Epidermal melanocyte (primary cell): ENCODE measurements around the gene RCAN1.
A peak's percentile ranks its signal among the peaks of the same experiment; 100 is the strongest.
"Not testable (repeated sequence)": the region's sequence is repeated elsewhere in the genome, so short reads cannot be mapped to it uniquely, and the experiment has no call there.

ENCODE experiments used
- DNase-seq: peaks from one replicate; pipeline ENCODE4 v3.0.0; 2011; ENCODE audit warnings: low spot score; ENCODE audit not compliant: insufficient read length

Gene RCAN1

DNA sequence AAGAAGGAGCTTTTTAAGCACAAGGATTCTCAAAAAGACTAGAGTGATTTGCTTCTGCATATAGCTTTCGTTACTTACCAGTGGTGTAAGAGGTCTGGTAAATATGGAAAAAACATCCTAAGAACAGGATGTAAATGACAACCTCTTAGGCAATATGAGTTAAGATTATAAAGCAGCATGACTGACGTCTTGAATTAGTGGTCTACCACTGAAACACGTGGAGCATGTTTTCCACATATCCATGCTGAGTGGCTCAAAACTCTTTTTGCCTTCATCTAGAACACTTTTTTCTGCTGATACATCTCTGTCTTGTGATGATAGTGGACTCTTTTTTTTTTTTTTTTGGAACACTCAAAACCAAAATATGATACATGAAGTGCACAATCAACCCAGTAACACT, 44.6 kb downstream of the RCAN1 start:
- DNase-seq, result no peak

DNA sequence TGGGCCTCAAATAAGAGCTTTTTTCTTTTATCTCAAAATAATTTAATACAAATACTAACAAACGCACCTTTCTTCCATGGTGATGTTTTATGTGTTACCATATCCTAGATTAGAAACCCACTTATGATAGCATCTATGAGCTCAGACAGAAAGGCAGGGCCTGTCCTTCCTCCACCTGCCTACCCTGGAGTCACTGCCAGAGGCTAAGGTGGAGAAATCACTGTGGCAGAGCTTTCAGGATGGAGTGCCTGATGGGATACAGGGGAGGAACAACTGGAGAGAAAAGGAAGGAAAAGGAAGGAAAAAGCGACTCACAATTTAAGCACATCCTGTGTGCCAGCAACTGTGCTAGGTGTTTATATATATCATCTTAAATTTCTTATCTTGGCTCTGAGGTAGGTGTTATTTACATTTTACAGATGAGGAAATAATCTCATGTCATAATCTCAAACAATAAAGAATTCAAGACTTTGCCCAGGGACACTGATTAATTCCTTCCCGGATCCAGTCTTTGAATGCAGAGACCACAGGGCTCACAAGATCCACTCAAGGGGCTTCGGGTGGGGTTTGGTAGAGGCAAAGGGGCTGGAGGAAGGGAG, 45.4 kb downstream of the RCAN1 start:
- DNase-seq, result no peak

DNA sequence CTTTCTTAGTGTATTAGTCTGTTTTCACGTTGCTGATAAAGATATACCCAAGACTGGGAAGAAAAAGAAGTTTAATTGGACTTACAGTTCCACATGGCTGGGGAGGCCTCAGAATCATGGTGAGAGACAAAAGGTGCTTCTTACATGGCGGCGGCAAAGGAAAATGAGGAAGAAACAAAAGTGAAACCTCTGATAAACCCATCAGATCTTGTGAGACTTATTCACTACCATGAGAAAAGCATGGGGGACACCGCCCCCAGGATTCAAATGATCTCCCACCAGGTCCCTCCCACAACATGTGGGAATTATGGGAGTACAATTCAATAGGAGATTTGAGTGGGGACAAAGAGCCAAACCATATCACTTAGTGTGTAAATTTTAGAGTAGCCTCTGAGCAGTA, 46.1 kb downstream of the RCAN1 start:
- DNase-seq, result not testable (repeated sequence)

DNA sequence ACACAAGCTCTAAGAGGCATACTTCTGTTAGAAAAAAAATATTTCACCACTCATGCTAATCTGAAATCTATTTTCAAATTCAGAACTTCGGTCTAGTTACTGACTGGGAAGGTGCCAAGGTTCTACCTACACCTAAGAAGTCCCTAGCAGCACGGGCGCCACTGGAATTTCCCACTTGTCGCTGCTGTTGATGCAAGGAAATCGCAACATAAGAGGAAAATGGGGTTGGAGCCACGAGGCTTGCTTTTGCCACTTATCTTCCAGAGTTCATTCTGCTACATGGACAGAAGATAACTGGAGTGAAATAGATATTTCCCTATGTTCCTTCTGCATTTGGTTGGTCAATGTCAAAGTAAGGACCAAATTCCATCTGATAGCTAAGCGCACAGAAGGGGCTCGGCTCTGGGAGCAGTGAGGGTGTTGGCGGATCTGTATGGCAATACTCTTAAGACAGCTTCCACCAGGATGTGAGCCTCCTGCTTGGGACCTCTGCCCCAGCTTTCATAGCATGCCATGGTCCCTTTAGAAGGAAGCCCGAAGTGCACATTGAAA, 47.2 kb downstream of the RCAN1 start:
- no peak for DNase-seq

DNA sequence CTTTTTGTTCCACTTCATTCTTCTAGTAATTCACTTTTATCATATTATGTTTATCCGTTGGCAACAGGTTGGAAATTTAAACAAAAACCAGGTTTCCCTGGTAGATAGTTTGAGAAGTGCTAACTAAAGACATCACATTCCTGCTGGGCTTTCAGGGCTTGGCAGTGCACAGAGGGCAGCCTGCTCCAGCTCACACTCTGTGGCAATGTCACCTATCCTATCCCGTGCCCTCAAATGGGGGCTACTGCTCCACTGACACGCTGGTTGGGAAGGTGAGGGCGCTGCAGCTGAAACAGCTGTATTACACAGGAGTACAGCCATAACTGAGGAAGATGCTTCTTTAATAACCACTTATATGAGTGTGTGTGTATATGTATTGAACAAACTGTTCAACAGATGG, 49.7 kb downstream of the RCAN1 start:
- DNase-seq, result no peak

DNA sequence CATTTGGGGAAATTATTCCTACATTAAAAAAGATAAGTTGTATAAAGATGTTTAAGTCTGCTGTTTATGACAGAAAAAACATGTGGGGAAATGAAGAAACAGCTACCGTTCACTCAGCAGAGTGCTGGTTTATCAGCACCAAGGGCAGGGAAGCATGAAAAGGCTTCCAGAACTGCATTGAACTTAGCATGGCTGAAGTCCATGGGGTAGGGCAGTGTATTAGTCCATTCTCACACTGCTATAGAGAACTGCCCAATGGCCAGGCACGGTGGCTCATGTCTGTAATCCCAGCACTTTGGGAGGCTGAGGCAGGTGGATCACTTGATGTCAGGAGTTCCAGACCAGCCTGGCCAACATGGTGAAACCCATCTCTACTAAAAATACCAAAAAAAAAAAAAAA, 51.5 kb downstream of the RCAN1 start:
- DNase-seq, result not testable (repeated sequence)

DNA sequence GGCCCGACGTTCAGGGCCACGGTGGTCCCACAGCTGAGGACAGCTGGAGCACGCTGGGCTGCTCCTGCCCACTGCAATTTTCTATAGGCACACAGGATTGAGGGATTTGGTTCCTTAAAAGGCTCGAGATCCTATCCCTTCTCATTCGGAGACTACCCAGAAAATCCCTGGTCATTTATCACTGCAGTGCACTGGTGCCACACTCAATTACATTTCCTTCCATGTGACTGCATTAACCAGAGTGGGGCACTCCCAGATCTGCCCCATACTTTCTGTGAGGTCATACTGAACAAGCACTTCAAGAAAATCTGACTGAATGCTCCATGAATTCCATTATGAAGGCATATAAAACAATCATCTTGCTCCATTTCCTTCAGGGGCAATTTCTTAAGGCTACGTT, 53.1 kb downstream of the RCAN1 start:
- DNase-seq, result no peak

DNA sequence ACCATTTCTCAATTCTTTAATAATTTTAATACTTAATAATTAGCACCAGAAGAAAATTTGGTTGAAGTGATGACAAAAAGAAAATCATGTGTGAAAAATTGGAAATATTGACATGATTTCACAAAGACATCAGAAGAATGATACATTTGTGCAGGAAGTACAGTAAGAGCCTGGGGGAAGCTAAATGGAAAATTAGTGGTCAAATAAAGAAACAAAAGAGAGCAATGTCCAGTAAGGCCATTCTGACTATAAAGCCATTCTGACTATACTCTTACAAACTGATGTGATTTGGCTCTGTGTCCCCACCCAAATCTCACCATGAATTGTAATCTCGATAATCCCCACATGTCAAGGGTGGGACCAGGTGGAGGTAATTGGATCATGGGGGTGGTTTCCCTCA, 54.3 kb downstream of the RCAN1 start:
- no peak for DNase-seq

DNA sequence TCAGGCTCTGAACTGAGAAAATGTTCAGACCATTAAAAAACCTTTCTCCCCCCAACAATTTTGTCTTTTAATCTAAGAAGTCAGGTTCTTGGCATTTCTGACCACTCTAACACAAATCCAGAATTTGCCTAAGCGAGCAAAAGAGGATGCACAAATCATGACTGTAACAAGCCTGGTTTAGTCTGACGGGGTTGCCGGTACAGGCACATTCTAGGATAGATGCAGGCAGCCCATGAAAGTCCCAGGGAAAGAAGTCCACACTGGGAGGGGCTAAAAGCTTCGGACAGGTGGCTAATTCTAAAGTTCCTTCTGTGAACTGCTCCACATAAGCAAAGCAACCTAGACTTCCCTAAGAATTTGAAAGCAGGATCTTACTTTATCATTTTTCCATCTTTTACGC, 54.9 kb downstream of the RCAN1 start:
- DNase-seq, result no peak

DNA sequence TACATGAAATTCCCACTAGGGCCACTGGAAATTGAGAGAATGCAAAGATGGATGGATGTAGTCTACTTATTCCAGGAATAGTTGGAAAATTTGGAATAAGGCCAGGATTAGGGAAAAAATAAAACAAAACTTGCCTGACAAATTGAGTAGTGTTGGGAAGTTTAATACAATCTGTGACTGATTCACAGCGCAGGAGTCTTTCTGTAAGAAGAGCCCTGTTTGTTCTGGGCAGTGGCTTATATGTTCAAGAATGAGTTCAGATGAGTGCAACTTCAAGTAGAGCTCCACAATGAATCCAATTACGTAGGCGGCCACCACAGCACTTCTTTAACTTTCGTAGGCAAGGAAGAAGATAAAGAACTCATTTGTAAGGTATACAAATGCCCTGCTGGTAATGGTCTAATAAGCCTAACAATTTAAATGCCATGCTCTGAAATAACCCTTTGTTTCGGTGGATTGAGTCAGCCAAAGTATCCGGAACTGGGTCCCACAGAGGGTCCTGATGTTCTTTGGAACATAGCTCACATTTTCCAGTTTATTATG, 55.8 kb downstream of the RCAN1 start:
- DNase-seq, result peak; percentile 49

DNA sequence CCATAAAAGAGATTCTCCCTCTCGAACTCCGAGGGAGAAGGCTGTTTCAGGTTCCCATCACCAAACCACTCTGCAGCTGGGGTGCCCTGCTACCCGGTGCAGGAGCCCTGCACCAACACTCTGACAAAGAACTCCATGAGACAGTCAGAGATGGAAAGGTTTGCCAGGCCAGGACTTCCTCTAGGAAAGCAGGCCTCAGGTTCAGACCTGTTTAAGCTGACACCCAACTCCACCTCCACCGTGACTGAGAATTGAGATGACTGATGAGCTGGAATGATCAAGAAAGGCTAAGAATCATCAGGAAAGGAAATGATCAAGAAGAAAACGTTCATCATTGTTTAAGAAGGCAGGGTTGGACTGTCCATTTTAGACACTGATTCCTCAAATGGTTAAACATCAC, 56.7 kb downstream of the RCAN1 start:
- DNase-seq, result no peak

DNA sequence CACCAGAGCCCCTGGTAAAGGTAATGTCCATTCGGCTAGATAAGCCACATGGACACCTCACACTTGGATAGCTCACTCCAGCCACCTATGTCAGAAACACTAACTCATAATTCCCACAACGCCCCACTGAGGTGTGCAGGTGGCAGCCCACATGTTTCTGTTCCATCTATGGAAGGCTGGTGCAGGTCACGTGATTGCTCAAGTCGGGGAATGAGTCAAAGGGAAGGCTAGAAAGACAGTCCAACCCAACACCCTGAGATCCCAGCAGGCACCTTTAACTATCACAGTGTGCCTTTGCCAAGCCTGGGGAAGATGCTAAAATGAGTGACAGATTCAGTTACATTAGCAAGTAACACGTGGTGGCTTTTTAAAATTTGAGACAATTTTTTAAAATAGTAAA, 57.7 kb downstream of the RCAN1 start:
- DNase-seq, result no peak

DNA sequence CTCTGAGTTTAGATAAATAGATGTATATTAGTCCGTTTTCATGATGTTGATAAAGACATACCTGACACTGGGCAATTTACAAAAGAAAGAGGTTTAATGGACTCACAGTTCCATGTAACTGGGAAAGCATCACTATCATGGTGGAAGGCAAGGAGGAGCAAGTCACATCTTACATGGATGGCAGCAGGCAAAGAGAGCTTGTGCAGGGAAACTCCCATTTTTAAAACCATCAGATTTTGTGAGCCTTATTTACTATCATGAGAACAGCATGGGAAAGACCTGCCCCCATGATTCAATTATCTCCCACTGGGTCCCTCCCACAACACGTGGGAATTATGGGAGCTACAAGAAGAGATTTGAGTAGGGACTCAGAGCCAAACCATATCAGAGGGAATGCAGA, 60.2 kb downstream of the RCAN1 start:
- DNase-seq, result not testable (repeated sequence)

DNA sequence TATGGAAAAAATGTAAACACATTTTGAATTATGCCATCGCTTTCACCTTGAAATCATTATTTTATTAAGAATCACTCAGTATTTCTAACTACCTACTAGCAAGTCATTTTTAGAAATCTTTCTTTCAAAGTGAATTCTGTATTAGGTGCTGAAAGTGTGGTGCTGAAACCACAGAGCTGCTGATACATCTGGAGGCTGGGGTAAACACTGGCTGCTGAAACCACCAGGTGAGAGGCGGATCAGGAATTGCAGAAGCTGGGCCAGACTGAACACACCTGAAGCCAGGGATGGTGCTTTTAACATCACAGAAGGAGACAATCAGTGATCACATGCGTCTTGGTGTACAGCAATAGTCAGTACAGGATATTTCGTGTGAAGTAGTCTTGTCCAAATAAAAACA, 60.7 kb downstream of the RCAN1 start:
- no peak for DNase-seq

DNA sequence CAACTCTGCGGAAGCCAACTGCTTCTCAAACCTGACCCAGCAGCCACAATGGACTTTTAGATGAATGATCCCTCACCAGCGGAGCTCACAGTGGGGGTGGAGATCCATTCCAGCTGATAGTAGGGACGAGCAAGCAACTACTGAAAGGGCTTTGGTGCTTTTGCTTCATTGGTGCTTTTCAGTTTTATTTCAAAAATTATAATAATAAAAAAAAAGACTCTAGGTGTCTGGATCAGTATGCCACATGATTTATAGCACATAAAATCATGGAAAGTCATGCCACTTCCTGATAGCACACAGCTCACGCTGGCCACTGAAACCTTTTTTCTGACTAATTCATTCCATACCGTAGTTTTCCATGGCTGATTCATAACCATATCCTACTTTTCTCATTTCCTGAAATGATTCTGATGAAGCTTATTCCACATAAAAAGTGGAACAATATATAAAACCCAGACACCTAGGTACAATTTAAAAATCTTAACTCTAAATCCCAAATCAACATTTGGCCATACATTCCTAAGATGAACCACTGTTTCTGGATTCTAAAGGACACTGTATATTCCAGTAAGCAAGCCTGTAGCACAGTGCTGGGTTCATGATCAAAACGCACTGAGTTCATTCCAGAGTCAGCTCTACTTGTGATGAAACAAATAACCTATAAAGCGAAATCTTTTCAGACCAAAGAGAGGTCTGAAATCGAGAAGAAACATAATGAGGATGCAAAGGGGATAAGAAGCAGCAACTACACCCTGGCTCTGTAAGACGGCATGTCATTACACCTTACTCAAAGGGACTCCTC, 61.6 kb downstream of the RCAN1 start:
- DNase-seq, result peak; percentile 43

DNA sequence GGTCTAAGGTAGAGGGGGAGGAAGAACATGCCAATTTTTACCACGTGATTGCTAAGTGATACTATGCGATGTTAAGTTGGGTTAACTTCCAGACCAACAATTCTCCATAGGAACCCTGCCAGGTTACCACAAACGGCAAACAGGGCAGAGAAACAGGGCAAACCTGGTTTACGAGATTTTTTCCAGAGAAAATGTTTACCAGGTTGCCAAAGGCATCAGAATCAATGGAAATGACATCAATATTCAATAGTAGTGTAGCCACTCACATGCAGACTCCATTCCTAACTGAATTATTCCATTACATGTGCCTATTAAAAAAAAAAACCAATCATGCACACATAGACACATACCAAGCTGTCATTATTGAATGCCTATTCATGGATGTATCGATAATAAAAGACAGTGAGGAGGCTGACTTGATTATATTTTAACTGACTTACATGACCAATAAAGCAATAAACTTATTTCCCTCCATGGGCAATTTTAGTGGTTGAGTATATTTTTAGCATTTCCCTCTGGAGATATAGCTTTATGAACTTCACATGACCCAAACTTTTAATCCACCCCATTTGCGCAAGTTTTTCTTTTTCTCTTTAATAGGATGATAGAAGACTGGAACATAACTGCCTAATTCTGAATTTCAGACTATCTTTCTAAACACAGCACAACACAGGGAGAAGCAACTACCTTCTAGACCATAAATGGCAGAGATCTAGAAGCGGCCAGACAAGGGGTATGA, 62.4 kb downstream of the RCAN1 start:
- no peak for DNase-seq

DNA sequence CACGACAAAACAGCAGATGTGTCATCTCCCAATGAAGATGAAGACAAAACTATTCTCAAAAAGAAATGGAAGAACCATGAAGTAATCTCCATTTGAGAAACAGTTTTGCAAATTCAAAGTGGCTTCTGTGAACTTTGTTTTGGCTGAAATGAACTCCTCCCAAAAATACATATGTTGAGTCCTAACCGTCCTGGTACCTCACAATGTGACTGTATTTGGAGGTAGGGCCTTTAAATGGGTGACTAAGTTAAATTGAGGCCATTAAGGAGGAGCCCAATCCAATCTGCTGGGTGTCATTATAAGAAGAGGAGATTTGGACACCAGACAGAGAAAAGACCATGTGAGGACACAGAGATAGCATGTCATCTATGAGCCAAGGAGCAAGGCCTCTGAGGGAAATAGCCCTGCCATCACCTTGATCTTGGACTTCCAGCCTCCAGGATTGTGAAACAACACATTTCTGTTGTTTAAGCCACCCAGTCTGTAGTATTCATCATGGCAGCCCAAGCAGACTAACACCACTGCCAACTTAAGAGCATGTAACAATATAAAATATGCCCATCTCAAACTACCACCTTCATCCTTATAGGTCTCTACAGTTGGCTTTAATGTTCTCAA, 64.6 kb downstream of the RCAN1 start:
- DNase-seq, result no peak

DNA sequence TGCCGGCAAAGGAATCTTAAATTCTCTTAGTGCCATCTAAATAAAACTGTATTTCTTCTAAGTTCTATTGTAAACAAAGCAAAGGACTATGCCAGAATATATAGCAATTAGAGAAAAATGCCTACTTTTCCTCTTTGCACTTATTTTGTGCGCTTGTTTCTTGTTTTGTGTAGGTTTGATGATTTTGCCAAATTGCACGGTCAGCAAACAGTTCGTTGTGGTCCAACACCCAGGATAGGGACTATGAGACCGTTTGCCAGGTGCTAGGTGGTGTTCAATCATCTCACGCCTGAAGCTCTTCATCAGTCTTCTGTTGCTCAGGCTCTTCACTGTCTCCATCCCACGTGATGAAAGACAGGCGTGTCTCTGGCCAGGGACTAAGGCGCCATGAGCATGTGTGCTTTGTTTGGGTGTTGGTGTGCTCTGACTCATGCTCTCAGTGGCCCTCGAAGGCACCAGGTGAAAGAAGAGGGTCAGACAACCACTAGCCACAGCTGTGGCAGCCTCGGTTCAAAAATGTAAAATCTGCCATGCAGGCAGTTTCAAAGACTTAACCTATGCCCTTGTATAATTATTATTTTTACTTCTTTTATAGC, 66.0 kb downstream of the RCAN1 start:
- no peak for DNase-seq

DNA sequence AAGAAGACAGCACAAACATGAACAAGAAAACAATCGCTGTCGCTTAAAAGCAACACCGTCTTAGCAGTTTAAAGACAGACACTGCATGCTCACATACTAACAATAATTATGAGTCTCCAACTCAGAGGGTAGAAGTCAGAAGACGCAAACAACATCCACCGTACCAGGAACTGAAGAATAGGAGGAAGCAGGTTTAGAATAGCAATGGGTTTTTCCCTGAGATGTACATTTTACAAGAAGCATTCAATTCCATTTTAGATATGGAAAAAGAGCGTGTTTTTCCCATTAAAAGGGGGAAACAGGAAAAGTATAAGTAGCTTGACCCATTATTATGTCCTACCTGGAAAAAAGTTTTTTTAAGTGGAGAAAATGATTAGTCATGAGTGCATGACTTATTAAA, 68.4 kb downstream of the RCAN1 start:
- DNase-seq, result no peak

DNA sequence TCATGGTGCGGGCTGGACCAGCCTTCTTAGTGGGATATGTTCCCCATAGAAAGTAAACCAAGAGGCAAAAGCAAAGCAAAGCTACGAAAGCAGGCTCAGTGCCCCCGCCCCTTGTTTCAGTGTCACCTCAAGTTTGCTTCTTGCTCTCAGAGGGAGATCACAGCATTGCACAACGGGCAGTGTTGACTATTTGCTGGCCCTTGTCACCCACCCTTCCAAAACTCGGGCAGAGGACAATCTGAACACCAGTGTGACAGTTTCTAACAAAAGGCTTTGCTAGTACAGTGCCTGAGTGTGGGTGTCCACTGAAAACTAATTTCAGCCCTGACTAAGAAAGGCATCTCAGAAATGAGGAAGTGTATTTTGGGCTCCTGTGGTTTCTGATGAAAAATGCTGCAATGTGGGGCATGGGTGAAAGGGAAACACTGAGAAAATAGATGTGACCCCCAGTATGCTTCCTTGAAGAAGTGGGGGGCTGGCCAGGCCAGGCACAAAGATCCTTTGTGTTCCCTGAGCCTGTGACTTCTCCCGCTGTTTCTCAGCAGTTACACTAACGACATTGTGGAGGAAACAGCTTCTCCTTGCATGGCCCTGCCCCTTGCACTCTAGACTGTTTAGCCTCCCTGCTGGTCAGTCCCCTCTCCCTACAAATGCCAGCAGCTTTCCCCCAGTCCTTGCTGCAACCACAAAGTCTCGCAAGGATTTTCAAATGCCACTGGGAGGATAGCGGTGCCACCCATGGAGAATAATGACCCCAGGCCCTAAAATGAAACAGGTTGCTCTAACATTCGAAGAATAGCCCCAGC, 69.6 kb downstream of the RCAN1 start:
- DNase-seq, result peak; percentile 70
